Measurements from ENCODE around the gene SLC15A4.

- TF ChIP-seq CTCF (IDR thresholded peaks at IDR 0.05; ENCODE audit: extremely low read depth in 1 of 2, insufficient read depth in 1 of 2, low read depth in 1 of 2, low read length in 2 of 2) (no peak), POLR2A (IDR thresholded peaks at IDR 0.05; ENCODE audit: low read depth, low read length) (no peak)
Observed at GRCh38 chr12:128840862-128841468, 17.2 kb upstream of the SLC15A4 start.

All from endothelial cell of umbilical vein (primary cell).